HG03571 (cell line): ENCODE data around the gene TBX10.

ENCODE experiments used
- ATAC-seq: cut with Tn5 transposase; IDR thresholded peaks from one replicate; pipeline ENCODE4 v1.9.1; 2021; ENCODE audit not compliant: unreplicated experiment

TBX10 gene

DNA sequence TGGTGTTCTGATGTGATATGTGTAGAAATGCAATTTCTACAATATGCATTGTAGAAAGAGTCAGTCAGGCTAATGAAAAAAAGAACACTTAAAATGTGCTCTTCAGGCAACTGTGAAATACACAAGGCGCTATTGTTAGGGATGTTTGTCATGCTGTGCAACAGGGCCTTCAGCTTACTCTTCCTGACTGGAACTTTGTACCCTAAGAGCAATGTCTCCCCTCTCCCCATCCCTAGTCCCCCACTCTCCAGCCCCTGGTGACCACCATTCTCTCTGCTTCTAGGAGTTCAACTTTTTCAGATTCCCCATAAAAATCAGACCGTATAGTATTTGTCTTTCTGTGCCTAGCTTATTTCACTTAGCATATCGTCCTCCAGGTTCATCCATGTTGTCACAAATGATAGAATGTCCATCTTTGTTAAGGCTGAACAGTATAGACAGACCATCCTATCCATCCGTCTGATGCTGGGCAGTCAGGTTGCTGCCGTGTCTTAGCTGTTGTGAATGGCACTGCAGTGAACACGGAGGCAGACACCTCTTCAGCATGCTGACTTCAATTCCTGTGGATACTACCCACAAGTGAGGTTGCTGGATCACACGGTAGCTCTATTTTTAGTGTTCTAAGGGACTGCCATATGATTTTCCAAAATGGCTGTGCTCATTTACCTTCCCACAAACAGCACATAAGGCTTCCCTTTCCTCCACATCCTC lies 22.2 kb downstream of the TBX10 start:
- ATAC-seq, result no peak

DNA sequence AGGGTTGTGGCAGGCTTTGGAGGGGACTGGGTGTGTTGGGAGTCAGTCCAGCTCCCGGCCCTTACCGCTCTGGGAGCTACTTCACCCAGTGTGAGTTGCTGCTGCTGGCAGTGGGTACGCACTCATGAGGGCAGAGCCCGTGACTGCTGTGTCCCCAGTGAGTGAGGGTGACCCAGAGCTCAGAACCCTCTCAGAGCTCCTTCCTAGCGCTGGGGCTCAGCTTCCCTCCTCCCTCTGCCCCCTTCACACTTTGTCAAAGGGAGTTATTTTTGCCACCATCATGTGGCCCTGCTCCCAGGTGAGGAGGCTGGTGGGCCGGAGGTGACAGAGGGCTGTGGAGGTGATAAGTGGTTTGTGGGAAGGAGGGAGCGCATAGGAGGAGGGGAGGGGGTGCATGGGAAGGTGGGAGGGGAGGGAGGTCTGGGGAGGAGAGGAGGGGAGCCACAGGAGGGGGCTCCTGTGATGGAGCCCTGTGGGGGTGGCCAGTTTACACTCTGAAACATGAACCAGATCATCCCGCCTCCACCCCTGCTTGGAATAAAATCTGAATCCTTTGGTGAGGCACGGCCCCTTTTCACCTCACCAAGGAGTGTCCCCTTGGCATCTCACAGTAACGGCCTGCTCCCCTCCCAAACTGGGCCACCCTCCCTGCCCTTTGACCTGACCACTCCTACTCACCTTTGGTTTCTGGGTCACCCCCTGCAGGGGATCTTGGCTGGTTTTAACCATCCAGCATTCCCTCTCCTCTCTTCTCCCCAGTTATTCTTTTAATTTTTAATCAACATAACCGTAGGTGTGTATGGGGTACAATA lies 22.9 kb downstream of the TBX10 start:
- no peak for ATAC-seq

DNA sequence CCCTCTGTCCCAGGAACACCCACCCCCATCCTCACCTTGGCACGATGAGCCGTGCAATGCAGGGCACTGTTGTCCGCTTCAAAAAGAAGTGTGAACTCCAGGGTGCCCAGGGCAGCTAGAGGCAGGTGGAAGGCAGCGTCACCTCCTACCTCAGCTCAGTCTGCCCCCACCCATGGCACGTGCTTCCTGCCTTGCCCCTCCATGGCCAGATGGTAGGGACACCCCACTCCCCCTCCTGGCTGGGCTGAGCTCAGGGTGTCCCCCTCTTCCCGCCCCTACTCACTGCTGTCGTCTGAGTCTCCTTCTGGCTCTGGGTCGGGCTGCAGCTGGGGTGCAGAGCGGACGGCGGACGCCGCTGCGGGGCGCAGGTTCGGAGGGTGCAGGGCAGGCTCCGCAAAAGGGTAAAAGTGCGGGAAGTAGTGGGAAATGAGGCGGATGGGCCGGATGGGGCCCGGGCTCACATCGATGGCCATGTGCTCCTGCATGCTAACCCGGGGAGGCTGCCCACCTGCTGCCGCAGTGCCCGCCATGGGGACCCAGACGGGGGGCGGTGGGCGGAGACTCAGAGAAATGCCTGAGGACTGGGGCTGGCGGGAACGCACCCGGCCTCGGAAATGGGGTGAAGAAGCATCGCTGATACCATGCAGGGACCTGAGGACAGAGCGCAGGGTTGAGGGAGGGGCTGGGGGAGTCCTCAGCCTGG lies 23.7 kb downstream of the TBX10 start:
- no peak for ATAC-seq

DNA sequence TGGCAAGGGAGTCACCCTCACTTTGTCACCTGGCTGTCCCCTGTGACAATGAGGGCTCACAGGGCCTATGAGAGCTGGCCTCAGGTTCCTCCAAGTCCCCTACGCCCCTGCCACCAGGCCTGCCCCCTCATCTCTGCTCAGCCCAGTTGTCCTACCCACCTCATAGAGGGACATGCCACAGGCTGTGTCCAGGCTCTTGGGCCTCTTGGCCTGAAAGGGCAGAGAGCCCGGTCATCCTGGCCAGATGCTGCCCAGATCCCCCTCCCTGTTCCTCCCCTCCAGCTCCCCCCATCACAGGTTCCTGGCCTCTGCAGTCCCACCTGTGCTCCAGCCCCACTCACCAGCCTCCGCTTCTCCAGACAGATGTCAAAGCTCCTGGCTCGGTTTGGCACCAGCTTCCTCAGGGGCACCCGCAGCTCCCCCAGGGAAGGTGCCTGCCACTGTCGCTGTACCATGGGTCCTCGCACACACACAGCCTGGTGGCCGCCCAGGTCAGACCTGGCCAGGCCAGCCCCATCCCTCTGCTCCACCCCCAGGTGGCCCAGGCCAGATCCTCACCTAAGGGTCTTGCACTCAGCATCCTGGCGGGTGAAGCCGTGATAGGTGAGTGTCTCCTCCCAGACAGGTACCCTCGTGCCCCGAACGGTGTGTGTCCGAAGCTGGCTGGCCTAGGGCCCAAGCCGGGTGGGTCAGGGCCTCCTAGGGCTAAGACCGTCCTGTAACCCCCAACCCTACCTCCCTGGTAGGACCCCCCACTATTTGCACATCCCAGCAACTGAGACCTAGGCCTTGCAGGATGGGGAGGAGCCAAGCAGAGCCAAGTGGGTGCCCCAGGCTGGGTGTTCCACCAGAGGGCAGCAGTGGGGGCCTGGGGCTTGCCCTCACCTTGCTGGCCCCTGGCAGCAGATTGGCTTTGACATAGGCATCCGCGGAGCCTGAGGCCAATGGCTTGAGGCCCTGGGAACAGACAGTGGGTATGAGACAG lies 24.5 kb downstream of the TBX10 start:
- no peak for ATAC-seq

DNA sequence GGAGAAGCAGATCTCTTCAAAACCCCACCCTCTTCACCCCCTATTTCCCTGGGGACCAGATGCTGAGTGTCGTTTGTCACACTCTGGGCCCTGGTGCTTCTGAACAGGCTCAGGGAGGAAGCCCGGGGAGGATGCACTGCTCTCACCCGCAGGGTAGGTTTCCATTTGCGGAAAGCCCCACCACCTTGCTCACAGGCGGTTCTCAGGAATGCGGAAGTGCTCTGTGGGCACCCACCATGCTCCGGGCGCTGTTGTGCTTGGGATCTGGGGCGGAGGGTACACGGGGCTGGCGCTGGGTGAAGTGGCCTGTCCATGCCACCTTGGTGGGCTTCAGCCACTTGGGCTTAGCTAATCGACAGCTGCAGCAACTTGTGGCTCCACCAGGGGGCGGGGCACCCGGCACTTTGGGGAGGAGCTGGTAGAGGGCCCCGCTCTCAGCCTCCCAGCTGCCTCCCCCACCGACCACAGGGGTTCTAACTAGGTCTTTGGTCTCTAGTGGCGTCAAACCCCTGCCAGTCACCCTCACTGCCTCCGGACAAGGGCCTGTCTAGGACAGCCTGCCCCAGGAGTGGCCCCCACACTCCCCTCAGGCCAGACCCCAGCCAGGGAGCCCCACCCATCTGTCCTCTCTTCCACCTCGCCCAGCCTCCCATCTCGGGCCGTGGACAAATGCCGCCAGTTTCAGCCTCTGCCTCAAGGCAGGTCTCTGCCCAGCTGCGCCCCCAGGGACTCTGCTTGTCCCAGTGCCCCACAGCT lies 25.4 kb downstream of the TBX10 start:
- ATAC-seq, result peak; percentile 73

DNA sequence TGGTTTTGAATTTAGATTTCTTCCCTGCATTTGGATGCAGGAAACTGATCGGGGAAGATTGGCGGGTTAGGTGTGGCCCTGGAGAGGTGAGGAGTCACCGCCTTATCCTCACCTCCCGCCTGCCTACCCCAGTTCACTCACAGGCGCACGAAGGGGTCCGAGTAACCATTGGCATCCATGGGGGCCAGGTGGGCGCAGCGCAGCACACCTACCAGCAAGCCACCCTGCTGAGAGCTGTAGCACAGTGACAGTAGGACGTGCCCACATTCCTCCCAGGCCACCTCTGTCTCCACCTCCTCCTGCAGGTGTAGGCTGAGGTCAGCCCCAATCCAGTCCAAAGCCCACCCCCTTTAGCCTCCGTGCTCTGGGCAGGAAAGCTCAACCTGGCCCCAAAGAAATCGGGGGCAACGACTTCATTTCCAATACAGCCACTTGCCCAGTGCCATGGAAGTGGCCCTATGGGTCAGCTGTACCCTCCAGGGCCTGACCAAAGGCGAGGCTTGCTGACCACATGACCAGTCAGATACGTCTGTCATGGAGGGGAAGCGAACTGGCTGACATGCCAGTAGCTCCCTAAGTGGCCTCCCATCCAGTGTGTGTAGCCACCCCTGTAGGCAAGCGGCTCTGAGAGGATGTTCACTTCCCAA lies 26.1 kb downstream of the TBX10 start:
- ATAC-seq, result no peak

DNA sequence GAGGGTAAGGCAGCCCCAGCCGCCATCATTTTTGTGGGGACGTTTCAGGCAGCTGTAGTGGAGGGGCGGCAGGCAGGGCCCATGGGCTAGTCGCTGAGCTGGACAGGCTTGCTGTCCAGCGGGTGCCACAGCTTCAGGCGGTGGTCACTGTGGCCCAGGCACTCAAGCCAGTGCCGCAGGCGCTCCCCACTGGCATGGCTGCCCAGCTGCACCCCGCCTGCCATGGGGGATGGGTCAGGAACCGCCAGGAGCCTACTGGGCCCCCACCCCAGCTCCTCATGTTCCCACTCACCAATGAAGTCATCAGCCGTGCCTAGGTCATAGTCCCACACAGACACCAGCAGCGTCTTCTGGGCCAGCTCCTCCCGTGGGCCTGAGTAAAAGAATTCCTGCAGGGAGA lies 26.8 kb downstream of the TBX10 start:
- ATAC-seq, result no peak

DNA sequence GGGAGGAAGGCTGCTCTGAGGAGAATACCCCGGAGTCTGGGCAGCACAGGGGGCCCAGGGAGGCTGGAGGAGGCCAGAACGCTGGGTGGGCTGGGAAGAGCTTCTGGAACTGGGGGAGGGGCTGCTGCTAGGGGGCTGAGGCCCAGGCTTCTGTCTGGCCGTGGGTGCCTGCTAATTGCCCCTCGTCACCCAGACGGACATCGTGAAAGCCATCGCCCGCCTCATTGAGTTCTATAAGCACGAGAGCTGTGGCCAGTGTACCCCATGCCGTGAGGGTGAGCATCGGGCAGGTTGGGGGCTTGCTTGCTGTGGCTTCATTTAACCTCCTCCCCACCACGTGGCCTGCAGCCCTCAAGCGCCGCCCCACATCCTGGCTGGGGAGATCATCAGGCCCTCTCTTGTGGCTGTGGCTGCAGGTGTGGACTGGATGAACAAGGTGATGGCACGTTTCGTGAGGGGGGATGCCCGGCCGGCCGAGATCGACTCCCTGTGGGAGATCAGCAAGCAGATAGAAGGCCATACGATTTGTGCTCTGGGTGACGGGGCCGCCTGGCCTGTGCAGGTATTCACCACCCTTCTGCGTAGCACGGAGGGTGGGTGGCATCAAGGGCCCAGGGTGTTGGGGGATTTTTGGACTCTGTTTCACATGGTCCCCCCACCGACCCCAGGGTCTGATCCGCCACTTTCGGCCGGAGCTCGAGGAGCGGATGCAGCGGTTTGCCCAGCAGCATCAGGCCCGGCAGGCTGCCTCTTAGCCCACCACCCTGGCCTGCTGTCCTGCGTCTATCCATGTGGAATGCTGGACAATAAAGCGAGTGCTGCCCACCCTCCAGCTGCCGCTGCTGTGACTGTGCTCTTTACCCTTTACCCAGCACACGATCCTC lies 27.6 kb downstream of the TBX10 start:
- no peak for ATAC-seq

DNA sequence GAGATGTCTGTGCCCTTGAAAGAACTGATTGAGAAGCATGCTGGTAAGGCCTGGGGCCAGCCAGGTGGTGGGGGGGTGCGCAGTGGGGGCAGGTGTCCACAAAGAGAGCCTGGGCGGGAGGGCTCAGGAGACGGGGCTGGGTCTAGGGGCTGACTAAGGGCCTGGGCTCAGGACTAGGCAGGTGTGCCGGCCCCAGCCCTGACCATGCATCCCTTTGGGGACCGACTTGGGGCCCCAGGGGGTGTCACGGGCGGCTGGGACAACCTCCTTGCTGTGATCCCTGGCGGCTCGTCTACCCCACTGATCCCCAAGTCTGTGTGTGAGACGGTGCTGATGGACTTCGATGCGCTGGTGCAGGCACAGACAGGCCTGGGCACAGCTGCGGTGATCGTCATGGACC lies 28.4 kb downstream of the TBX10 start:
- no peak for ATAC-seq

DNA sequence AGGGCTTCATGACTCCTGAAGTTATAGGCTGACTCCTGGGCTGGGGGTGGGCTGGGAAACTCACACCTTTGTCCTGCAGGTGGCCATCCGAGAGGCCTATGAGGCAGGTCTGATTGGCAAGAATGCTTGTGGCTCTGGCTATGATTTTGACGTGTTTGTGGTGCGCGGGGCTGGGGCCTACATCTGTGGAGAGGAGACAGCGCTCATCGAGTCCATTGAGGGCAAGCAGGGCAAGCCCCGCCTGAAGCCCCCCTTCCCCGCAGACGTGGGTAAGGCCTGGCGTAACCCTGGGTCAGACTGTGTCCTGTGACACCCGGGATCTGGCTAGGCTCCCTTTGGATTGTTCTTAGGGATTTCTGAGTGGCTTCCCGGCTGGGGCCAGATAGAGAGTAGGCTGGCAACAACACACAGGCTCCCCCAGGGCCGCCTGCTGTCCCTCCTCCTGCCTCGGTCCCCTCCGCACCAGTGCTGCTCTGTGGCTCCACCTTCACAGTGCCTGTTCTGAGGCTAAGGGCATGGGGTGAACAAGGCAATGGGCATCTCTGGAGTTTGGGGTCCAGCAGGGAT lies 29.2 kb downstream of the TBX10 start:
- no peak for ATAC-seq

DNA sequence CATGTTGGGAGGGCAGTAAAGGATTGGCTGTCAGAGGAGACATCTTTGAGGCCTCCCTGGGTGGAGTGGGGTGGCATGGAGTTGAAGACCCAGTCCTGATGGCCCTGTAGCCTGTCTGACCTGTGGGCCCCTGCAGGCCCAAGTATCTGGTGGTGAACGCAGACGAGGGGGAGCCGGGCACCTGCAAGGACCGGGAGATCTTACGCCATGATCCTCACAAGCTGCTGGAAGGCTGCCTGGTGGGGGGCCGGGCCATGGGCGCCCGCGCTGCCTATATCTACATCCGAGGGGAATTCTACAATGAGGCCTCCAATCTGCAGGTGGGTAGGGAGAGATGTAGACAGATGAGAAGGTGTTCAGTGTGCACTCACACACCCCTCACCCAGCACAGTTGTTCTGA lies 30.2 kb downstream of the TBX10 start:
- no peak for ATAC-seq

DNA sequence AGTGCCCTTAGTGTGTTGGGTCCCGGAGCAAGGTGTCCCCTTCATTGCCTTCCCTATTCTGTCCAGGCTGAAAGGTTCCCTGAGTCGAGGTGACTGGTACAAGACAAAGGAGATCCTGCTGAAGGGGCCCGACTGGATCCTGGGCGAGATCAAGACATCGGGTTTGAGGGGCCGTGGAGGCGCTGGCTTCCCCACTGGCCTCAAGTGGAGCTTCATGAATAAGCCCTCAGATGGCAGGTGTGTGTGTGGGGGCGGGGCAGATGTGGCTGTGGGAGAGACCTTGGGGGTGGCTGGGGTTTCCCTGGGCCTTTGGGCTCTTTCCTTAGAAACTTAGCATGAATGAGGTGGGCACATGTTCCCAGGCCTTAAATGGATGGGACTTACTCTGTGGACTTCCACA lies 31.1 kb downstream of the TBX10 start:
- no peak for ATAC-seq

DNA sequence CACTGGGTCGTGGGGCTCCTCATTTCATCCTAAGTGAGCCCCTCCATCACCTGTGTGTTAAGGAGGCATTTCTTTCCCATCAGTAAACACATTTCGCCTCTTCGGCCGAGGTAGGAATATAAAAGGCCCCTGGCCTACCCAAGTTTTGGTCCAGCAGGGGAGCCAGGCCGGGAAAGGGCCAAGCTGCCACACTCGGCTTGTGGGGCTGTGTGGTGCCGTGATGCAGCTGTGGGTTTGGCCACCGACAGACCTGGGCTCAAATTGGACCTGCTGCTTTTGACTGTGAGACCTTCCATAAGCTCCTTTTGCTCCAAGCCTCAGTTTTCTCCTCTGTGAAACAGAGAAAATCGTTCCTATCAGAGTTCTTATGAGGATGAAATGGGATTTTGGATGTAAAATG lies 32.1 kb downstream of the TBX10 start:
- no peak for ATAC-seq

DNA sequence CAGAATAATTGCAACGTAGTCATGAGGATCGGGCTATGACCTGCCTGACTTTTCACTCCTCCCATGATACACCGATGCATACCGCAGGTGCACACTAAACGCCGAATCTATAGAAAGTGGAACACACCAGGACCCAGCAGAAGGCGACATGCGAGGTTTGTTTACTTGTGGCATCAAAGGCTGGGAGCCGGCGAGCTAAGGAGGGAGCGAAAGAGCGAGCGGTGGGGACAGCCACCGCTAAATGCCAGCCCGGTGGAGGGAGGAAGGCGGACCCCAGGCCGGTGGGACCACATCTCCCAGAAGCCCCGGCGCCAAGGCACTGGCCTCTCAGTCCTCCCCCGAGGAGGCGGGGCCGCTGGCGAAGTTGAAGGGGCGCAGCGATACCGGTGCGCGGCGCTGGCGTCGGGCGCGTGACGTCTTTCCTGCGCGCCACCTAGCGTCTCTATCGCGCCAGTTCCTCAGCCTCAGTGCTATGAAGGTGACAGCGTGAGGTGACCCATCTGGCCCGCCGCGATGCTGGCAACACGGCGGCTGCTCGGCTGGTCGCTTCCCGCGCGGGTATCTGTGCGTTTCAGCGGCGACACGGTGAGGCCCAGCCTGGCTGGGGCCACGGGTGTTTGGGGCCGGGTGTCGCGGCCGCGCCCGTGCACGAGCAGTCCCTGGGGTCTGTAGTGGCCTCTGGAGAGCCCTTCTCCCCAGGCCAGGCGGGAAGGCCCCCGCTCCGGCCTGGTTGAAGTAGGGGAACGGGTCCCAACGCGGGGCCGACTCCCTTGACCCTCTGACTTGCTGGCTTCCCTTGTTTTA lies 32.9 kb downstream of the TBX10 start, which contains the start of gene NDUFV1:
TSS of gene NDUFV1 (plus strand) at position 445 of the 804 bp plus-strand sequence. CDS start at position 514, 69 bp downstream.
- ATAC-seq, result peak; percentile 92

DNA sequence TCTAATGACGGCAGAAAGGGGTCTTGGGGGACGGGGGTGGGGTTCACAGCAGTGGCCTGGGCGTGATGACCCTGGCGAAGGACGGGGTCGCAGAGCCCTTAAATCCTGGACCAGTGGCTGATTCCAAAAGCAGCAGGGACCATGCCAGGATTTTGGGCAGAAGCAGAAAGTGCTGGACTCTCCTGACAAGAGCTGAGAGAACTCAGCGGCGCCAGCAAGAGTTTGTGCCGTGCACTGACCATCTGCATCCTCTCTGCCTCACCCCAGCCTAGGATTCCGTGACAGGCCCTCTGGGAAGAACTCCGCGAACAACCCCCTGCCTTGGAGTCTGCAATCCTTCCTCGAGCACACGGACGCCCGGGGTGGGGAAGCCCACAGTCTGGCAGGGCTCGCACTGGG lies 33.5 kb downstream of the TBX10 start:
- no peak for ATAC-seq

DNA sequence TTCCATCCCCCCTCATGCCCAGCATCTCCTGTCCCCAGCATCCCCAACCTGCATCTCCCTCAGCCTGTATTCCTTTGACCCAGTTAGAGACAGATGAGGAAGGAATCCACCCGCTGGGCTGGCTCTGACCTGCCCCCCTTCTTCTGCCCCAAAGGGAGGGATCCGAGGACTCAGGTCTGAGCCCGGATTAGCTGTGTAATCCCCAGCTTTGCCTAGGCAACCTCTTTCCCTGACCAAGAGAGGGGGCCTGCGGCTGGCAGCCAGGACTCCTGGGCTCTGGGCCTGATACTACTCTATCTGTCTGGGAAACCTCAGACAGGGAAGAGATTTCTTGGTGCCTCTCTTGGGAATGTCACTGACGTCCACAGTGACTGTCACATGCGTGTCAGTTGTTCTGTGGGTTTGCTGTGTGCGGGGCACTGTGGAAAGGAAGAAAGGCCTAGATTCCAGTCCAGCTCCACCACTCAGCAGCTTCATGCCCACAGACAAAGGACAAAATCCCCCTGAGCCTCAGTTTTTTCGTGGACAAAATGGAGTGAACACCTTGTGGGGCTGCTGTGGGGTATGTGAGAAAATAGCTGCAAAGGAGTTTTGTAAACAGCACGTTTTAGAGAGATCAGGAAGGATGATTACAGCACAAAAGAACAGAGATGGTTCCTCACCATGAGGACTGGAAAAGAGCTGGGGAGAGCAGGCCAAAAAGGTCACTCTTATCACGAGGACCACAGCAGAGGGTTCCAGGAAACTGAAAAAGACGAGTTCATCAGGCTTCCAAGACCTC lies 34.1 kb downstream of the TBX10 start:
- no peak for ATAC-seq

DNA sequence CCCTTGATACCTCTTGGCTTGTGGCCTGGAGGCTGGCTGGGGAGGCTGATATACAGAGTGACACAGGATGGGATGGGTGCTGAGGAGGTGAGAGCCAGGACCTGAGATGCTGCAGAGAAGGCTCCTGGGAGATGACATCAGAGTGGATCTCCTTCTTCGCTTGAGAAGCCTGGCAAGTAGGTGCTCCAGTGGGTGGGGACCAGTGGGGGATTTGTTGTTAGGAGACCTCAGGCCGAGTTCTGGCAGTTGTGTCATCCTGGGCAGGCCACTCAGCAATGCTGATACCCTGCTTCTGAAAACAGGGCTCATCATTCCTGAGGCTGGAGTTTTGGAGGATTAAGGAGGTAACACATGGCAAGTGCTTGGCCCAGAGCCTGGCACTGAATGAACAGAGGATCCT lies 34.7 kb downstream of the TBX10 start:
- ATAC-seq, result no peak
